ENCODE measurements around the gene UGP2.

- TF ChIP-seq CTCF (IDR thresholded peaks at IDR 0.05; ENCODE audit: insufficient read depth, low read length) = no peak
- TF ChIP-seq SPI1 (IDR thresholded peaks at IDR 0.05; ENCODE audit: borderline replicate concordance, low read depth) = no peak
These were observed 85.1 kb downstream of the UGP2 start for GRCh38 chr2:63926815-63927214.

Measured in HL-60 (cell line).